IMR-90 (cell line): ENCODE results near the gene MICAL1. TPM values are rescaled to one million over a fixed set of nuclear protein-coding genes. Genes with fewer than 3 reads are reported as not detected.

Source experiments
- ATAC-seq: fragments of 200-7000 bp; cut with Tn5 transposase; 2 replicates; pipeline ENCODE4 v1.9.1; 2020; ENCODE audit warnings: low read depth, mild to moderate bottlenecking, moderate library complexity
- BruUV-seq: library from RNA; stranded (reverse); fragments of 400-500 nt; replicated peaks from 2 replicates; lab custom pipeline; 2021; lab: Mats Ljungman, UMichigan
- CTCF ChIA-PET: fragments of 300-600 bp; formaldehyde crosslinking; extraction: SDS; loops from one replicate; lab custom pipeline; 2021; ENCODE audit warnings: antibody characterized with exemption; lab: Yijun Ruan, JAX
- POLR2A ChIA-PET: fragments of 300-600 bp; sonication (Branson Sonifier 250); formaldehyde crosslinking; loops from one replicate; lab custom pipeline; 2022; ENCODE audit warnings: antibody characterized with exemption; ENCODE audit not compliant: unreplicated experiment; lab: Charles Lee
- DNase-seq: peaks from one replicate; pipeline ENCODE4 v3.0.0; 2013
- H2AFZ ChIP-seq: replicated peaks from 2 replicates; pipeline ENCODE3; 2013; ENCODE audit warnings: low read length, mild to moderate bottlenecking; ENCODE audit not compliant: poor library complexity
- H2AK5ac ChIP-seq: 2 replicates; pipeline ENCODE4 v1.6.1; 2013; ENCODE audit warnings: low read depth, low read length, inconsistent platforms
- H2AK9ac ChIP-seq: replicated peaks from 2 replicates; pipeline ENCODE3; 2013; ENCODE audit warnings: mild to moderate bottlenecking, low read depth, low read length, moderate library complexity; ENCODE audit not compliant: poor library complexity
- H2BK120ac ChIP-seq: 2 replicates; pipeline ENCODE4 v1.6.1; 2013; ENCODE audit warnings: low read depth, low read length, inconsistent platforms
- H2BK15ac ChIP-seq: 3 replicates; pipeline ENCODE4 v1.6.1; 2013; ENCODE audit warnings: low read depth, low read length, inconsistent platforms
- H2BK20ac ChIP-seq: 2 replicates; pipeline ENCODE4 v1.6.1; 2013; ENCODE audit warnings: low read depth, mild to moderate bottlenecking, inconsistent platforms, low read length, moderate library complexity
- H2BK5ac ChIP-seq: 2 replicates; pipeline ENCODE4 v1.6.1; 2013; ENCODE audit warnings: mild to moderate bottlenecking, low read depth, low read length, inconsistent platforms; ENCODE audit not compliant: poor library complexity, severe bottlenecking
- H3K14ac ChIP-seq: replicated peaks from 2 replicates; pipeline ENCODE4 v1.6.1; 2013; ENCODE audit warnings: low read depth, low read length, inconsistent platforms
- H3K18ac ChIP-seq: 2 replicates; pipeline ENCODE4 v1.6.1; 2013; ENCODE audit warnings: low read depth, low read length, control low read depth
- H3K23ac ChIP-seq: 2 replicates; pipeline ENCODE4 v1.6.1; 2013; ENCODE audit warnings: low read depth, low read length, inconsistent platforms
- H3K27ac ChIP-seq: 2 replicates; pipeline ENCODE4 v1.5.1; 2013; ENCODE audit warnings: mild to moderate bottlenecking, control low read depth, low read length; ENCODE audit not compliant: insufficient read depth
- H3K27me3 ChIP-seq: 2 replicates; pipeline ENCODE4 v1.6.1; 2013; ENCODE audit warnings: low read length; ENCODE audit not compliant: control insufficient read depth, insufficient read depth
- H3K36me3 ChIP-seq: 2 replicates; pipeline ENCODE4 v1.6.1; 2013; ENCODE audit warnings: low read length, mixed read lengths; ENCODE audit not compliant: control insufficient read depth, insufficient read depth
- H3K4ac ChIP-seq: 2 replicates; pipeline ENCODE4 v1.6.1; 2013; ENCODE audit warnings: low read depth, low read length, inconsistent platforms
- H3K4me1 ChIP-seq: 2 replicates; pipeline ENCODE4 v1.6.1; 2013; ENCODE audit warnings: low read length, mixed read lengths; ENCODE audit not compliant: control insufficient read depth, insufficient read depth
- H3K4me2 ChIP-seq: 2 replicates; pipeline ENCODE4 v1.6.1; 2013; ENCODE audit warnings: low read depth, mild to moderate bottlenecking, control low read depth, low read length, moderate library complexity
- H3K4me3 ChIP-seq: 2 replicates; pipeline ENCODE4 v1.5.1; 2013; ENCODE audit warnings: low read depth, mild to moderate bottlenecking, control low read depth, low read length, moderate library complexity; ENCODE audit not compliant: insufficient read depth
- H3K56ac ChIP-seq: 2 replicates; pipeline ENCODE4 v1.6.1; 2013; ENCODE audit warnings: low read length, inconsistent platforms; ENCODE audit not compliant: insufficient read depth; ENCODE audit errors: extremely low read depth
- H3K79me1 ChIP-seq, 2 experiments: 2 replicates each; pipeline ENCODE4 v1.6.1; 2013; ENCODE audit warnings: low read length in 2 of 2, inconsistent platforms in 1 of 2, low read depth in 1 of 2
- H3K9ac ChIP-seq: 2 replicates; pipeline ENCODE4 v1.6.1; 2013; ENCODE audit warnings: low read depth, low read length, control low read depth
- H3K9me1 ChIP-seq: 2 replicates; pipeline ENCODE4 v1.6.1; 2013; ENCODE audit warnings: low read length, inconsistent platforms; ENCODE audit not compliant: insufficient read depth
- H3K9me3 ChIP-seq: 2 replicates; pipeline ENCODE4 v1.6.1; 2013; ENCODE audit warnings: low read length; ENCODE audit not compliant: control insufficient read depth, insufficient read depth
- H4K20me1 ChIP-seq: 2 replicates; pipeline ENCODE4 v1.6.1; 2013; ENCODE audit warnings: low read length, inconsistent platforms; ENCODE audit not compliant: insufficient read depth
- H4K5ac ChIP-seq: 2 replicates; pipeline ENCODE4 v1.6.1; 2013; ENCODE audit warnings: mild to moderate bottlenecking, low read depth, low read length, control low read depth
- H4K8ac ChIP-seq, 2 experiments: 2 replicates each; pipeline ENCODE4 v1.6.1; 2013; ENCODE audit warnings: low read depth in 2 of 2, low read length in 2 of 2, control low read depth in 1 of 2, inconsistent platforms in 1 of 2
- H4K91ac ChIP-seq: 2 replicates; pipeline ENCODE4 v1.6.1; 2013; ENCODE audit warnings: low read depth, low read length, inconsistent platforms; ENCODE audit not compliant: insufficient read depth
- CEBPB ChIP-seq: IDR thresholded peaks from 2 replicates; pipeline ENCODE4 v1.6.1; 2012; ENCODE audit warnings: low read depth, low read length, improper control_type of control experiment
- MAFK ChIP-seq: IDR thresholded peaks from 2 replicates; pipeline ENCODE4 v1.6.1; 2012; ENCODE audit warnings: low read depth, low read length, improper control_type of control experiment
- MXI1 ChIP-seq: IDR thresholded peaks from 2 replicates; pipeline ENCODE4 v1.6.1; 2012; ENCODE audit warnings: low read depth, mild to moderate bottlenecking, low read length, moderate library complexity, borderline replicate concordance
- RAD21 ChIP-seq: IDR thresholded peaks from 2 replicates; pipeline ENCODE4 v1.6.1; 2012; ENCODE audit warnings: low read length, improper control_type of control experiment
- RCOR1 ChIP-seq: IDR thresholded peaks from 2 replicates; pipeline ENCODE4 v1.6.1; 2012; ENCODE audit warnings: mild to moderate bottlenecking, low read length, improper control_type of control experiment; ENCODE audit not compliant: insufficient replicate concordance
- SMC3 ChIP-seq: fragments of 150-350 bp; IDR thresholded peaks from 2 replicates; pipeline ENCODE4 v1.6.1; 2016; ENCODE audit warnings: low read depth, mild to moderate bottlenecking, antibody characterized with exemption, low read length, moderate library complexity
- WGBS, 2 experiments: methylation state at CpG; one replicate each; pipeline versions ENCODE4 v1.1.5 to v1.1.7; 2013; ENCODE audit warnings: missing lambda C conversion rate in 2 of 2; ENCODE audit not compliant: insufficient read length in 1 of 2; ENCODE audit errors: extremely low coverage in 2 of 2; 5-methylcytosine and 5-hydroxymethylcytosine counted together
- dilution Hi-C: fragments of 300-500 bp; cut with HindIII; formaldehyde crosslinking; loops from one replicate; pipeline ENCODE4 v1.14.3; 2018; ENCODE audit warnings: low sequenced_read_pairs; ENCODE audit not compliant: unreplicated experiment
- in situ Hi-C: fragments of 300-500 bp; cut with MboI; formaldehyde crosslinking; loops from 3 replicates; pipeline ENCODE4 v1.14.3; 2019; ENCODE audit warnings: low sequenced_read_pairs, inconsistent platforms, mixed read lengths
- intact Hi-C: fragments of 100-400 bp; cut with micrococcal nuclease; formaldehyde crosslinking; loops from 2 replicates; pipeline ENCODE4 v1.10.0; 2022
- polyA plus RNA-seq, 3 experiments: library from polyadenylated mRNA; depleted of rRNA; stranded (reverse); fragments of >200 nt; gene quantifications; 2 replicates each; pipeline ENCODE4 v1.2.3, GENCODE V29; 2012; ENCODE audit warnings: low replicate concordance in 1 of 3
- total RNA-seq: library from RNA; depleted of rRNA; stranded (reverse); fragments of >200 nt; gene quantifications from 2 replicates; pipeline ENCODE4 v1.2.3, GENCODE V29; 2012
- TF ChIP-seq, protein P1 (sequence below): conservative IDR thresholded peaks from 2 replicates; pipeline ENCODE4 v1.5.1; 2012; ENCODE audit warnings: mild to moderate bottlenecking, low read depth, low read length, improper control_type of control experiment

MICAL1 gene
- total and polyA plus RNA-seq, 2 of the 4 experiments (the other 2 are of a cell fraction), result 30.5 to 57.1 TPM

DNA sequence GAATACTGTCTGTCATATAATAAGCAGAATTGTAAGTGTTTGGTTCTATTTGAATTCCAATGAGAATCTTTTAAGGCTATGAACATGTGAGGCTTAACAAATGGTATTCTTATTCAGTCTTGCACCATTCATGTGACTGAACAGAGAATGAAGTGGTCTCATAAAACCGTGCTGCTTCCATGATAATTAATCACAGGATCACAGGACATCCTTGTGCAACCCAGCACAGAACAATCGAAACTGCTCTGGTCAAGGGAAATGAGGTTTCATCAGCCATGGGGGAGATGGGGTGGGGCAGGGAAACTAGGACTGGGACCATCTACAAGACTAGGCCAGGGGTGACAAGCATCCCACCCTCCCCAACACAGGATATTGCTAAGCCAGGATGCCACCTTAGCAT lies 21.1 kb downstream of the MICAL1 start:
- no peak for DNase-seq
- H3K23ac ChIP-seq, result no peak overlapping the region
- CTCF ChIA-PET, result no interaction called here

More for the DNA sequence above, 21.1 kb downstream of the MICAL1 start:
- Histone ChIP-seq H4K91ac (no peak overlapping the region), H2AFZ (no peak overlapping the region), H4K20me1 (no peaks in the 10 kb centered on the region), H3K9me1 (no peaks in the 10 kb centered on the region), H3K9me3 (no peaks in the 10 kb centered on the region), H2BK5ac (no peak overlapping the region), H3K36me3 (no peaks in the 10 kb centered on the region), H3K18ac (no peak overlapping the region), H2BK120ac (no peak overlapping the region), H2BK15ac (no peak overlapping the region), H2BK20ac (no peak overlapping the region), H4K8ac (no peak overlapping the region), H3K4me2 (no peak overlapping the region), H3K79me1 (no peaks in the 10 kb centered on the region), H2AK5ac (no peak overlapping the region), H2AK9ac (no peak overlapping the region), H3K56ac (no peak overlapping the region), H3K4me3 (no peak overlapping the region), H3K9ac (no peak overlapping the region), H4K5ac (no peak overlapping the region), H3K27me3 (peaks cover 2% of the 10 kb centered on the region; the same call in 1 of the 2 replicates), H3K27ac (no peak overlapping the region), H3K4me1 (no peaks in the 10 kb centered on the region; the same call in 1 of the 2 replicates), H3K14ac (no peak overlapping the region), H3K4ac (no peak overlapping the region)
- dilution Hi-C loops, result no loop called here
- in situ Hi-C loops, result no loop called here
- no peak for TF ChIP-seq SMC3
- TF ChIP-seq MXI1, result no peak
- no peak for TF ChIP-seq RCOR1
- no peak for TF ChIP-seq RAD21
- TF ChIP-seq MAFK, result no peak
- TF ChIP-seq CEBPB, result no peak
- TF ChIP-seq, protein P1, sequence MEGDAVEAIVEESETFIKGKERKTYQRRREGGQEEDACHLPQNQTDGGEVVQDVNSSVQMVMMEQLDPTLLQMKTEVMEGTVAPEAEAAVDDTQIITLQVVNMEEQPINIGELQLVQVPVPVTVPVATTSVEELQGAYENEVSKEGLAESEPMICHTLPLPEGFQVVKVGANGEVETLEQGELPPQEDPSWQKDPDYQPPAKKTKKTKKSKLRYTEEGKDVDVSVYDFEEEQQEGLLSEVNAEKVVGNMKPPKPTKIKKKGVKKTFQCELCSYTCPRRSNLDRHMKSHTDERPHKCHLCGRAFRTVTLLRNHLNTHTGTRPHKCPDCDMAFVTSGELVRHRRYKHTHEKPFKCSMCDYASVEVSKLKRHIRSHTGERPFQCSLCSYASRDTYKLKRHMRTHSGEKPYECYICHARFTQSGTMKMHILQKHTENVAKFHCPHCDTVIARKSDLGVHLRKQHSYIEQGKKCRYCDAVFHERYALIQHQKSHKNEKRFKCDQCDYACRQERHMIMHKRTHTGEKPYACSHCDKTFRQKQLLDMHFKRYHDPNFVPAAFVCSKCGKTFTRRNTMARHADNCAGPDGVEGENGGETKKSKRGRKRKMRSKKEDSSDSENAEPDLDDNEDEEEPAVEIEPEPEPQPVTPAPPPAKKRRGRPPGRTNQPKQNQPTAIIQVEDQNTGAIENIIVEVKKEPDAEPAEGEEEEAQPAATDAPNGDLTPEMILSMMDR, result no peak
- intact Hi-C loops, result no loop called here
- ATAC-seq, result no peak
- POLR2A ChIA-PET, result no interaction called here
- WGBS, 2 experiments, result no CpG with 5 or more reads among the region's 2 CpGs
- BruUV-seq, result no TSS peak
